ENCODE results near the gene HECW1.

GRCh38 chr7:43372676-43373355 lies 260.4 kb downstream of the HECW1 start:
- TF ChIP-seq TCF4 (CRISPR knock-in tag; IDR thresholded peaks at IDR 0.05; ENCODE audit: borderline replicate concordance) (no peak), CSDC2 (CRISPR knock-in tag; IDR thresholded peaks at IDR 0.05) (no peak), POU6F1 (CRISPR knock-in tag; IDR thresholded peaks at IDR 0.05; ENCODE audit: borderline replicate concordance, low read depth) (no peak), ZFP3 (CRISPR knock-in tag; IDR thresholded peaks at IDR 0.05) (no peak), GLIS3 (CRISPR knock-in tag; IDR thresholded peaks at IDR 0.05) (no peak), PATZ1 (CRISPR knock-in tag; IDR thresholded peaks at IDR 0.05; ENCODE audit: borderline replicate concordance) (no peak), ZC3H10 (CRISPR knock-in tag; IDR thresholded peaks at IDR 0.05) (no peak), ARNTL (CRISPR knock-in tag; IDR thresholded peaks at IDR 0.05; ENCODE audit: borderline replicate concordance, low read depth) (no peak)

Data from SK-N-SH treated with all-trans-retinoic acid at 6 μM for 48 hours (cell line).